ENCODE results near the gene CLC.

DNA sequence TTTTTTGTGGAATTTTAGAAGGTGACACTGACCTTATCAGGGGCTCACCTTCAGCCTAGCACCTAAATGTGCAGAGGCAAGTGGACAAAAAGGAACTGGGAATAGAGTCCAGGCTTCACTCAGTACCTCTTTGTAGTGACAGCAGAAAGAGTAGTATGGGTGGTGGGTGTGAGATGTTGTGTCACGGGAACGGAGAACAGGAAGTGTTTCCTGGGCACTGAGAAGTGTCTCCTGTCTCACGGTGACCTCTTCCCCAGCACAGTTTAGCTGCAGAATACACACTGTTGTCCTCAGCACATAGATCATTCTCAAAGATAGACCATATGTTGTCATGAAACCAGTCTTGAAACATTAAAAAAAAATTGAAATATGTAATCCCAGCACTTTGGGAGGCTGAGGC is 51.1 kb downstream of the CLC start:
- TF ChIP-seq, protein P1, sequence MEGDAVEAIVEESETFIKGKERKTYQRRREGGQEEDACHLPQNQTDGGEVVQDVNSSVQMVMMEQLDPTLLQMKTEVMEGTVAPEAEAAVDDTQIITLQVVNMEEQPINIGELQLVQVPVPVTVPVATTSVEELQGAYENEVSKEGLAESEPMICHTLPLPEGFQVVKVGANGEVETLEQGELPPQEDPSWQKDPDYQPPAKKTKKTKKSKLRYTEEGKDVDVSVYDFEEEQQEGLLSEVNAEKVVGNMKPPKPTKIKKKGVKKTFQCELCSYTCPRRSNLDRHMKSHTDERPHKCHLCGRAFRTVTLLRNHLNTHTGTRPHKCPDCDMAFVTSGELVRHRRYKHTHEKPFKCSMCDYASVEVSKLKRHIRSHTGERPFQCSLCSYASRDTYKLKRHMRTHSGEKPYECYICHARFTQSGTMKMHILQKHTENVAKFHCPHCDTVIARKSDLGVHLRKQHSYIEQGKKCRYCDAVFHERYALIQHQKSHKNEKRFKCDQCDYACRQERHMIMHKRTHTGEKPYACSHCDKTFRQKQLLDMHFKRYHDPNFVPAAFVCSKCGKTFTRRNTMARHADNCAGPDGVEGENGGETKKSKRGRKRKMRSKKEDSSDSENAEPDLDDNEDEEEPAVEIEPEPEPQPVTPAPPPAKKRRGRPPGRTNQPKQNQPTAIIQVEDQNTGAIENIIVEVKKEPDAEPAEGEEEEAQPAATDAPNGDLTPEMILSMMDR (IDR thresholded peaks at IDR 0.05) = no peak
- no peak for TF ChIP-seq EZH2 (IDR thresholded peaks at IDR 0.05; ENCODE audit: borderline replicate concordance, insufficient read depth, low read depth, low read length, poor library complexity, severe bottlenecking)
